Tibial nerve (tissue), 3 donors: ENCODE measurements around the gene MYO7A.

ENCODE experiments used
- CTCF ChIP-seq, 5 experiments: fragments of 200-600 bp in 3 of 5; fragments of 450-650 bp in 2 of 5; sonication (generic) in 3 of 5; IDR thresholded peaks; one replicate each; pipeline ENCODE4 v1.5.1; 2016 to 2019; ENCODE audit warnings: antibody characterized with exemption in 5 of 5, mild to moderate bottlenecking in 3 of 5, moderate library complexity in 2 of 5
- POLR2A ChIP-seq, 2 donors: fragments of 450-650 bp; IDR thresholded peaks; one replicate each; pipeline ENCODE4 v1.6.1; 2017; ENCODE audit warnings: antibody characterized with exemption in 2 of 2, mild to moderate bottlenecking in 2 of 2, moderate library complexity in 2 of 2

GRCh38 chr11:77137421-77137820, 9.4 kb downstream of the MYO7A start:
- TF ChIP-seq CTCF (IDR thresholded peaks at IDR 0.05) (no peak), POLR2A (IDR thresholded peaks at IDR 0.05) (no peak)
